ENCODE measurements around the gene GPR35.

GPR35 gene

DNA sequence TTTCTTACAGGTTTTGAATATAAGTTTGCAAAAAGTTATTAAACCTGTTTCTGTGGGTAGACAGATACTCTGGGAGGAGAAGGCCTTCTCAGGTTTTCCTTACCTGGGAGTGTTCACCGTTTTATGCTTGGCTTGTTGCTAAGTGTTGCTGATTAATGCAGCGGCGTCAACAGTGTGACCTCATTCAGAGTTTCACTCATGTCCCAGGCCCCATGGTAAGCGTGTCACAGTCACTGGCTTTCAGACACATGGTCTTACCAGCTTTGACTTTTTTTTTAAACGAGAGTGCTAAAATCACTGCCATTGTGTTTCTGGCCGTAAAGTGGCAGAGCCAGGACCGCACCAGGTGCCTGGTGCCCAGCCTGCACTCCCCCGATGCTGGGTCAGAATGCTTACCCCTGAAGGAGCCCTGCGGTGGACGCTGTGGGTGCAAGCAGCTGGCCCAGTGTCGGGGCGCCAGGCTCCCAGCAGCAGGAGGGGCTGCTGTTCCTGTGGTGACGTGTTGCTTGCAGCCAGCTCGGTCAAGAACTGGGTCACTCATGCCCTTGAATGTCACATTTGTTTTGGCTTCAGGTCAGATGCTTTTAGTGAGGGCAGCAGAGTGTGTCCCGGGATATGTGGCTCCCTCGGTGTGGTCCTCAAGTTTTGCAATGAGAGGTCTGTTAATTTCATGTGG is 35.3 kb upstream of the GPR35 start:
- no peak overlapping the region for H3K27ac ChIP-seq
- TF ChIP-seq ZFX (IDR thresholded peaks at IDR 0.05) = no peak
- TF ChIP-seq, protein P1, sequence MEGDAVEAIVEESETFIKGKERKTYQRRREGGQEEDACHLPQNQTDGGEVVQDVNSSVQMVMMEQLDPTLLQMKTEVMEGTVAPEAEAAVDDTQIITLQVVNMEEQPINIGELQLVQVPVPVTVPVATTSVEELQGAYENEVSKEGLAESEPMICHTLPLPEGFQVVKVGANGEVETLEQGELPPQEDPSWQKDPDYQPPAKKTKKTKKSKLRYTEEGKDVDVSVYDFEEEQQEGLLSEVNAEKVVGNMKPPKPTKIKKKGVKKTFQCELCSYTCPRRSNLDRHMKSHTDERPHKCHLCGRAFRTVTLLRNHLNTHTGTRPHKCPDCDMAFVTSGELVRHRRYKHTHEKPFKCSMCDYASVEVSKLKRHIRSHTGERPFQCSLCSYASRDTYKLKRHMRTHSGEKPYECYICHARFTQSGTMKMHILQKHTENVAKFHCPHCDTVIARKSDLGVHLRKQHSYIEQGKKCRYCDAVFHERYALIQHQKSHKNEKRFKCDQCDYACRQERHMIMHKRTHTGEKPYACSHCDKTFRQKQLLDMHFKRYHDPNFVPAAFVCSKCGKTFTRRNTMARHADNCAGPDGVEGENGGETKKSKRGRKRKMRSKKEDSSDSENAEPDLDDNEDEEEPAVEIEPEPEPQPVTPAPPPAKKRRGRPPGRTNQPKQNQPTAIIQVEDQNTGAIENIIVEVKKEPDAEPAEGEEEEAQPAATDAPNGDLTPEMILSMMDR (conservative IDR thresholded peaks at IDR 0.05) = no peak

DNA sequence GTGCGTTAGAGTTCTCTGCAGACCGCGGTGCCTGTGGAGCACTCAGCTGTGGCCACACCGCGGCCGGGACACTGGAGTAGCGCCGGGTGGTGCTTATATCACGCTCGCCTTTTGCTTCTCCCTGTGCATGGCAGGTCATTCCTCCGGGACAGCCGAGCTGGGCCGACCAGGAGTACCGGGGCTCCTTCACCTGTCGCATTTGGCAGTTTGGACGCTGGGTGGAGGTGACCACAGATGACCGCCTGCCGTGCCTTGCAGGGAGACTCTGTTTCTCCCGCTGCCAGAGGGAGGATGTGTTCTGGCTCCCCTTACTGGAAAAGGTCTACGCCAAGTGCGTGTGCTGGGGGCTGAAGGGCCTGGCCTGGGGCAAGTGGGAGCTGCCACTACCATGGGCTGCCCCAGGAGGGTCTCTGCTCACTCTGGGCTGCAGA is 34.6 kb upstream of the GPR35 start:
- no peak for TF ChIP-seq ZFX (IDR thresholded peaks at IDR 0.05)
- no peak overlapping the region for H3K27ac ChIP-seq

DNA sequence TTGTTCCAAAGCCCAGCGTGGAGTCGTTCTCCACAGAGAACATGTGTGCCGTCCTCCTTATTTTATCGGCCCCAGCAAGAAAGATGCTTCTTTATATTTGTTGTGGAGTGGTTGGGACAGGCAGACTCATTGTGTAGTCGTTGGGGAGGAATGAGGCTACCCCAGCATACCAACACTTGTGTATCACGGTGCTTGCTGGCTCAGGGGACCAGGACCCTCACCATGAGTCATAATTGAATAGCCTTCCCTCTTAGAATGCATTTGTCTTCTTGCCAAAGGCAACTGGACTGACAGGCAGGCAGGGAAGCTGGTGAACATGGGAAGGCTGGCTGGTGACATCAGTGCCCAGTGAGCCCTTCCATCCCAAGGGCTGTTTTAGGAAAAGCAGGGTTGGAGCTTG is 34.1 kb upstream of the GPR35 start:
- no peak overlapping the region for H3K27ac ChIP-seq
- no peak for TF ChIP-seq ZFX (IDR thresholded peaks at IDR 0.05)
- TF ChIP-seq, protein P1 (conservative IDR thresholded peaks at IDR 0.05) = no peak

DNA sequence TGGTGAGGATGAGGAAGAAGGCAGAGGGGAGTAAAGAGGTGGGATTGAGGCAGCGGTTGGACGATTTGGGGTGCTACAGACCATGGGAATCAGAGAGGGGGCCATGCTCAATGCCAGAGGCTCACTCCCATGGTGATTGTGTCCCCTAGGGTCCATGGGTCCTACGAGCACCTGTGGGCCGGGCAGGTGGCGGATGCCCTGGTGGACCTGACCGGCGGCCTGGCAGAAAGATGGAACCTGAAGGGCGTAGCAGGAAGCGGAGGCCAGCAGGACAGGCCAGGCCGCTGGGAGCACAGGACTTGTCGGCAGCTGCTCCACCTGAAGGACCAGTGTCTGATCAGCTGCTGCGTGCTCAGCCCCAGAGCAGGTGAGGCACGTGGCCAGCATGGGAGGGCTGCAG is 33.5 kb upstream of the GPR35 start:
- H3K27ac ChIP-seq = no peak overlapping the region

DNA sequence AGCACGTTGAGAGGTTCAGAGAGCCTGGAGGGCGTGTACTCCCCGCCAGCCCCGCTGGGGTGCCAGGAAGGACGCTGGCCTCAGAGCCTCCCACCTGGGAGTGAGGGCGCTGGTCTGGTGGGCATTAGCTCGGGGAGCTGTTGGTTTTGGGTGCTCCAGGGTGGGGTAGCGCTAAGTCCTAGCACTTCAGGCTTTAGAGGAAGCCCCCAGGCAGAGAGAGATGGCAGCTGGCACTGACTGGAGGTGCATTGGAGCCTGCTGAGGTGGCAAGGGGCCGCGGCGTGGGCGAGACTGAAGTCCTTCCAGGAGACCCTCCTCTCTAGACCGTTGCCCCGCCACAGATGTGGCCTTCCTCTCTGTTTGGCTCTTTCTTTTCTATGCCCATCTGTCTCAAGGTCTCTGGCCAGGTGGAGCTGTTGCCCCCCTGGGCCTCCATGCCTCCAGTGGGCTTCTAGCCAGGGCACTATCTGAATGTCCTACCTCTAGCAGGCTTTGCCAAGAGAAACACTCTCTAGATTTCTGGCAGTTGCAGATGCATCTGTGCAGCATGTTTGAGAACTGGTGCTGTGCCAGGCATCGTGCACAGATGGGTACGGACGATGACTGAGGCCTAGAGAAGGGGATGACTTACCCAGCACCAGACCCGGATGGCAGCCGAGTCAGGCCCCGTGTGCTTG is 32.1 kb upstream of the GPR35 start:
- no peak for TF ChIP-seq ZFX (IDR thresholded peaks at IDR 0.05)
- TF ChIP-seq, protein P1 (conservative IDR thresholded peaks at IDR 0.05) = no peak
- no peak overlapping the region for H3K27ac ChIP-seq

More for the DNA sequence above, 33.5 kb upstream of the GPR35 start:
- no peak for TF ChIP-seq ZFX (IDR thresholded peaks at IDR 0.05)
- TF ChIP-seq, protein P1 (conservative IDR thresholded peaks at IDR 0.05) = no peak

DNA sequence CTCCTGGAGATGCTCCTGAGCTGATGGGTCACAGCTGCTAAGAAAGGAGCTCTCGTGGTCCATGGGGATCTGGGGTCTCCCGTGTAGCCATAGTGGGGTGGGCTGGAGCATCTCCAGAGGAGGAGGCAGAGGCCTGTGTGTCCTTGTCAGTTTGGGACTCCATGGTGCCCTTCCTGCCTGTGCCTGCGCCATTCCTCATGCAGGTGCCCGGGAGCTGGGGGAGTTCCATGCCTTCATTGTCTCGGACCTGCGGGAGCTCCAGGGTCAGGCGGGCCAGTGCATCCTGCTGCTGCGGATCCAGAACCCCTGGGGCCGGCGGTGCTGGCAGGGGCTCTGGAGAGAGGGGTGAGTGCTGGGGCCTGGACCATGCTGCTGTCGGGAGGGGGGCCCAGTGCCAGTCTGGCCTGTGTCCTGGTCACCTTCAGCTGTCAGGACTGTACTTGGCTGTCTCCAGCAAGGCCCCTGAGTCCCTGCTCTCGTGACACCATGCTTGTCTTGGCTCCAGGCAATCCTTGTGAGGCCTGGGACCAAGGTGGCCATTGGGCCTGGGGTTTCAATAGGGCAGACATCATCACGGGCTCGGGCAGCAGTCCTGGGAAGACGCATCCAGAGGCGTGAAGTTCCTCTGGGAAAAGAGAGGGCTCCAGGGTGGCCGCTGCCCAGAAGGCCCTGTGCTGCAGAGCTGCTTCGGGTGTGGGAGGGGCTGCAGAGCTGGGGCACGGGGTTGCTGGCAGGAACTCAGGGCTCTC is 31.4 kb upstream of the GPR35 start:
- H3K27ac ChIP-seq = no peak overlapping the region

DNA sequence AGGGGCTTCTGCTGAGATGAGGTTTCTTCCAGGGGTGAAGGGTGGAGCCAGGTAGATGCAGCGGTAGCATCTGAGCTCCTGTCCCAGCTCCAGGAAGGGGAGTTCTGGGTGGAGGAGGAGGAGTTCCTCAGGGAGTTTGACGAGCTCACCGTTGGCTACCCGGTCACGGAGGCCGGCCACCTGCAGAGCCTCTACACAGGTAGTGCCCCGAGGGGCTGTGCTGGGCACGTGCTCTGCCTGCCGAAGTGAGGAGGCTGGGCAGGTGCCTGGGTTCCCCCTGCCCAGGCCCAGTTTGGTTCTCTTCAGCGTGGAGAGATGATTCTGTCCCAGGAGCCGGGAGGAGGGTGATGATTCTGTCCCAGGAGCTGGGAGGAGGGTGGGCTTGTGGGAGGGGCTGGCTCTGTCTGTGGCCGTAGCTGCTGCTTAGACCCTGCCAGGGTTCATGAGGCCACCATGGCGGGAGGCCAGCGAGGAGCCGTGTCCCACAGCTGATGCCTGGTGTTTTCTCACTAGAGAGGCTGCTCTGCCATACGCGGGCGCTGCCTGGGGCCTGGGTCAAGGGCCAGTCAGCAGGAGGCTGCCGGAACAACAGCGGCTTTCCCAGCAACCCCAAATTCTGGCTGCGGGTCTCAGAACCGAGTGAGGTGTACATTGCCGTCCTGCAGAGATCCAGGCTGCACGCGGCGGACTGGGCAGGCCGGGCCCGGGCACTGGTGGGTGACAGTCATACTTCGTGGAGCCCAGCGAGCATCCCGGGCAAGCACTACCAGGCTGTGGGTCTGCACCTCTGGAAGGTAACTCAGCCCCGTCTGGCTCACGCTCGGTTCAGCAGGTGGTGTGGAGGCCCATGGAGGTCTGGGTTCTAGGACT is 30.5 kb upstream of the GPR35 start:
- TF ChIP-seq, protein P1 (conservative IDR thresholded peaks at IDR 0.05) = no peak
- TF ChIP-seq ZFX (IDR thresholded peaks at IDR 0.05) = no peak
- peak overlapping the region; percentile 57; the same call in 1 of the 2 replicates for H3K27ac ChIP-seq

More for the DNA sequence above, 31.4 kb upstream of the GPR35 start:
- no peak for TF ChIP-seq ZFX (IDR thresholded peaks at IDR 0.05)
- TF ChIP-seq, protein P1 (conservative IDR thresholded peaks at IDR 0.05) = no peak
